Keratinocyte (primary cell): ENCODE data around the gene SLC27A5.

Experiments
- CTCF ChIP-seq, 3 experiments: IDR thresholded peaks in 1 of 3; conservative IDR thresholded peaks in 1 of 3; optimal IDR thresholded peaks in 1 of 3; 2 replicates in 2 of 3; 3 replicates in 1 of 3; pipeline versions ENCODE3 to v1.5.1; 2011; ENCODE audit warnings: low read length in 3 of 3, mild to moderate bottlenecking in 3 of 3, moderate library complexity in 2 of 3, control low read depth in 1 of 3, inconsistent platforms in 1 of 3; ENCODE audit not compliant: insufficient read depth in 2 of 3; ENCODE audit errors: extremely low read depth in 1 of 3
- EZH2 ChIP-seq: IDR thresholded peaks from one replicate; pipeline ENCODE4 v1.6.1; 2012; ENCODE audit warnings: inconsistent platforms, mild to moderate bottlenecking, low read length, moderate library complexity

GRCh38 chr19:58544591-58545285, 32.9 kb upstream of the SLC27A5 start:
- TF ChIP-seq CTCF (optimal IDR thresholded peaks at IDR 0.05 in 1 of 3, IDR thresholded peaks at IDR 0.05 in 1 of 3, conservative IDR thresholded peaks at IDR 0.05 in 1 of 3; ENCODE audit: extremely low read depth in 1 of 3, insufficient read depth in 2 of 3, low read length in 3 of 3) (no peak), EZH2 (no peak)
